ENCODE data around the gene NAV1.

Gene NAV1

DNA sequence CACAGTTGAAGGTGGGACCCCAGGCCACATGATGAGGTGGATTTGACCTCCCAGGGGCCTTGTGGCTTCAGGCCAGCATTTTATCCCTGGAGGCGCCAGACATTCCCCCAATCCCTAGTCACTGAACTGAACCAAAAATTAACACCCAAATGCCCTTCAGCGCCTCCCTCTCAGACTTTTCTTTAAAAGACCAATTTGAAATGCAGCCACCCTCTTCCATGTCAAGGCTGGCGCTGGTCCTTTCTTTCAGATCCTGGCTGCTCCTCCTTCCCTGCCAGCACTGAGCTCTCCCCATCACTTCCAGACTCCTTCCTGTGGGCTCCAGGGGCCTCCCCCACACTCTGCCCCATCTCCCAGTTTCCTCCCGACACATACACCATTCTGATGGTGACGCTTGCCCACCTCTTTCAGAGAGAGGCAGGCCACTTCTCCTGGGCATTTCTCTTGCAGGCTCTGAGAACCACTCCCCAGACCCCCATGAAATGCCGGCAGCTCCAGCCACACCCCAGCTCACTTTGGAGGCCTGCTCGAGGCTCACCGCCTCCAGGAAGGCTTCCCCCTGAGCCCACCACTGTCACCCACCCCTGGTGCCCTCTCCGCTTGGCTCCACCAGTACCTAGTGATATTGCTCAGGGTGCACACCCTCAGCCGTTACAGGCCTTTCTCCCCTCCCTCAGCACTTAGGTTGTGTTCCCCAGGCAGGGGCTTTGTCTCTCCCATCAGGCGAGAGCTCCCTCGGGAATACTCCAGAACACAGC, 27.0 kb downstream of the NAV1 start:
- no peaks in the 10 kb centered on the region for H3K79me2 ChIP-seq (ENCODE audit: control insufficient read depth, low read length)
- H3K4me1 ChIP-seq (ENCODE audit: control insufficient read depth, low read length), result no peaks in the 10 kb centered on the region
- no peaks in the 10 kb centered on the region for H3F3A ChIP-seq (ENCODE audit: control insufficient read depth, insufficient read depth)
- TF ChIP-seq CTCF (IDR thresholded peaks at IDR 0.05; ENCODE audit: low read depth, low read length, poor library complexity, severe bottlenecking) (no peak), EZH2phosphoT487 (IDR thresholded peaks at IDR 0.05; ENCODE audit: borderline replicate concordance, low read length) (no peak)
- no peaks in the 10 kb centered on the region for H4K20me1 ChIP-seq (ENCODE audit: control insufficient read depth, insufficient read depth, low read depth, low read length)
- H3K27me3 ChIP-seq (ENCODE audit: control insufficient read depth, low read length), result no peaks in the 10 kb centered on the region
- H3K4me3 ChIP-seq (ENCODE audit: low read length), result no peak overlapping the region
- no peak overlapping the region for H3K27ac ChIP-seq (ENCODE audit: low read depth, low read length)
- H3K9me3 ChIP-seq (ENCODE audit: control insufficient read depth, insufficient read depth, low read length), result no peaks in the 10 kb centered on the region
- no peak overlapping the region for H3K4me2 ChIP-seq (ENCODE audit: low read length)
- H3K36me3 ChIP-seq (ENCODE audit: control insufficient read depth, low read length), result no peaks in the 10 kb centered on the region
- no peaks in the 10 kb centered on the region for H3K9me2 ChIP-seq (replicated peaks; ENCODE audit: control insufficient read depth, low read length)

DNA sequence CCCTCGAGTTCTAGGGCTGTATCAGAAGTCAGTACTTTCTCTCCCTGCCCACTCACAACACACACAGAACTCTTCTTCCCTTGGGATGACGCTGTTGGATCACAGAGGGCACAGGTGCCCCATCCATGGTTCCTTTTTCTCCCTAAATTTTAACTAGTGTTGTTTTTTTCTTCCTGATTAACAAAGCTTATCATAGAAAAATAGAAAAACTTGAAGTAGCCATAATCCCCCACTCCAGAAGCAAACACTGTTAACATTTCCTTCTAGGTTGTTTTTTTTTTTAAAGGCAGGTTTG, 27.5 kb downstream of the NAV1 start:
- Histone ChIP-seq H3K4me2 (ENCODE audit: low read length) (no peak overlapping the region), H3K27me3 (ENCODE audit: control insufficient read depth, low read length) (no peaks in the 10 kb centered on the region), H3K9me3 (ENCODE audit: control insufficient read depth, insufficient read depth, low read length) (no peaks in the 10 kb centered on the region), H3F3A (ENCODE audit: control insufficient read depth, insufficient read depth) (no peaks in the 10 kb centered on the region), H3K4me1 (ENCODE audit: control insufficient read depth, low read length) (no peaks in the 10 kb centered on the region), H3K36me3 (ENCODE audit: control insufficient read depth, low read length) (no peaks in the 10 kb centered on the region), H3K27ac (ENCODE audit: low read depth, low read length) (no peak overlapping the region), H3K9me2 (replicated peaks; ENCODE audit: control insufficient read depth, low read length) (no peaks in the 10 kb centered on the region), H3K4me3 (ENCODE audit: low read length) (no peak overlapping the region), H4K20me1 (ENCODE audit: control insufficient read depth, insufficient read depth, low read depth, low read length) (no peaks in the 10 kb centered on the region), H3K79me2 (ENCODE audit: control insufficient read depth, low read length) (no peaks in the 10 kb centered on the region)
- TF ChIP-seq CTCF (IDR thresholded peaks at IDR 0.05; ENCODE audit: low read depth, low read length, poor library complexity, severe bottlenecking) (no peak), EZH2phosphoT487 (IDR thresholded peaks at IDR 0.05; ENCODE audit: borderline replicate concordance, low read length) (no peak)

- H3K79me2 ChIP-seq (ENCODE audit: control insufficient read depth, low read length), result no peaks in the 10 kb centered on the region
- H3K4me2 ChIP-seq (ENCODE audit: low read length), result no peak overlapping the region
- no peaks in the 10 kb centered on the region for H3K4me1 ChIP-seq (ENCODE audit: control insufficient read depth, low read length)
- H3K36me3 ChIP-seq (ENCODE audit: control insufficient read depth, low read length), result no peaks in the 10 kb centered on the region
- no peaks in the 10 kb centered on the region for H3K9me2 ChIP-seq (replicated peaks; ENCODE audit: control insufficient read depth, low read length)
- no peaks in the 10 kb centered on the region for H3F3A ChIP-seq (ENCODE audit: control insufficient read depth, insufficient read depth)
- no peak overlapping the region for H3K4me3 ChIP-seq (ENCODE audit: low read length)
- H3K27me3 ChIP-seq (ENCODE audit: control insufficient read depth, low read length), result no peaks in the 10 kb centered on the region
- H4K20me1 ChIP-seq (ENCODE audit: control insufficient read depth, insufficient read depth, low read depth, low read length), result no peaks in the 10 kb centered on the region
- no peak overlapping the region for H3K27ac ChIP-seq (ENCODE audit: low read depth, low read length)
- no peak for TF ChIP-seq EZH2phosphoT487 (IDR thresholded peaks at IDR 0.05; ENCODE audit: borderline replicate concordance, low read length)
- TF ChIP-seq CTCF (IDR thresholded peaks at IDR 0.05; ENCODE audit: low read depth, low read length, poor library complexity, severe bottlenecking), result no peak
- no peaks in the 10 kb centered on the region for H3K9me3 ChIP-seq (ENCODE audit: control insufficient read depth, insufficient read depth, low read length)
These were observed 28.2 kb downstream of the NAV1 start for GRCh38 chr1:201566933-201567801.
